ENCODE results near the gene KBTBD2.

DNA sequence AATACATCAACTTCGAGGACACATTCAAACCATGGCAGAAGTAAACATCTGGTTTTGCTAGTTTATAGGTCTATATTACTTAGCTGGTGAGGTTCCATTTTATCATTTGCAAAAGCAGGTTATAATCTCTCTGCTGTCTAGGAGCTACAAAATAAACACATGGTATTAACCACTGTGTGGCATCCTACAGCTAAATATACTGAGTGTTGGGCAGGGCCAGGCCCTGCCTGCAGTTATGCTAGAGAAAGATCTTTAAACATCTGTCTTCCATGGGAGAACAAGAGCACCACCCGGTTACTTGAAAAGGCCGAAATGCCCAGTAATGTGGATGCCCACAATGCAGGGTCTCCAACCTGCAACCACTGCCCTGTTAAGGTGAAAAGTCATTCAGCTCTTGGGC lies 45.1 kb upstream of the KBTBD2 start:
- TF ChIP-seq POLR2AphosphoS5 (IDR thresholded peaks at IDR 0.05; ENCODE audit: low read depth, low read length) (no peak), POLR2A (IDR thresholded peaks at IDR 0.05; ENCODE audit: low read depth, low read length) (no peak)
